ENCODE results near the gene ULK4. TPM values are rescaled to one million over a fixed set of nuclear protein-coding genes. Genes with fewer than 3 reads are reported as not detected.
A peak's percentile ranks its signal among the peaks of the same experiment; 100 is the strongest.
"Not testable (repeated sequence)": the region's sequence is repeated elsewhere in the genome, so short reads cannot be mapped to it uniquely, and the experiment has no call there.

ULK4 gene
- polyA plus RNA-seq, 12 donors = 1.2 to 2.7 (median 2.0) TPM; not detected in 2

DNA sequence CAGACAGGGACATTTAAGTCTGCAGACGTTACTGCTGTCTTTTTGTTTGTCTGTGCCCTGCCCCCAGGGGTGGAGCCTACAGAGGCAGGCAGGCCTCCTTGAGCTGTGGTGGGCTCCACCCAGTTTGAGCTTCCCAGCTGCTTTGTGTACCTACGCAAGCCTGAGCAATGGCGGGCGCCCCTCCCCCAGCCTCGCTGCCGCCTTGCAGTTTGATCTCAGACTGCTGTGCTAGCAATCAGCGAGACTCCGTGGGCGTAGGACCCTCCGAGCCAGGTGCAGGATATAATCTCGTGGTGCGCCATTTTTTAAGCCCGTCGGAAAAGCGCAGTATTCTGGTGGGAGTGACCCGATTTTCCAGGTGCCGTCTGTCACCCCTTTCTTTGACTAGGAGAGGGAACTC lies 314.2 kb downstream of the ULK4 start:
- DNase-seq = not testable (repeated sequence)

DNA sequence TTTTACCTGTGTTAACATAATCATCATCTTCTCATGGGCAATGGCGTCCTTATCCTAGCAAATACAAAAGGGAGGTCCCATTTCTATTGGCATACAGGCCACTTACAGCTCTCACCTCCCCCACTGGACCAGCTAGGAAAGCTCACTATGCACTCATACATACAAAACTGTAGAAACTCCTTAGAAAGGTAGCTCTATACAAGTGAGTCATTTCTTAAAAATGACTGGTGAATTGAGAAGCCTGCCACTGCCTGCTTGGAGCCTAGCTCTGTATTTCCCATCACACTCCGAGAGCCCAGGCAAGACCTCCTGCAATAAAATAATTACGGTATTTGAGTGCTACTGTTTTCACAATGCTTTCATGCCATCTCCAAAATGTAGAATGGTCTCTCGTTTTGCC lies 321.8 kb downstream of the ULK4 start:
- DNase-seq = no peak

- DNase-seq = no peak
Observed at GRCh38 chr3:41638381-41638780, 323.5 kb downstream of the ULK4 start.

DNA sequence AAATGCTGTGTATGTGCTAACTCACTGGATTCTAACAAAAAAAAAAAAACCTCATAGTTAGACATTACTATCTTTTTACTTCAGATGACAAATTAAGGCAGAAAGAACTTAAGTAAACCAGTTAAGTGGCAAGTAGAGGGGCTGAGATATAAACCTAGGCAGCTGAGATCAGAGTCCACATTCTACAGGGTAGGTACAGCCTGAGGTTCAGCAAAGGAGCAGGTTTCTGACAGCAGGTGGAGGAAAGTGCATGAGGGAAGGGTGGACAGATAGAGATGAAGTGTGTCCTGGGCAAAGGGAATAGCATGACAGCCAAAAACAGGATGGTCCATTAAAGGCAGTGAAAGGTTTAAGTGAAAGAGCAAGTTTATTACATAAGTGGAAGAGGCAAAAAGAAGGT lies 329.2 kb downstream of the ULK4 start:
- DNase-seq = no peak

DNA sequence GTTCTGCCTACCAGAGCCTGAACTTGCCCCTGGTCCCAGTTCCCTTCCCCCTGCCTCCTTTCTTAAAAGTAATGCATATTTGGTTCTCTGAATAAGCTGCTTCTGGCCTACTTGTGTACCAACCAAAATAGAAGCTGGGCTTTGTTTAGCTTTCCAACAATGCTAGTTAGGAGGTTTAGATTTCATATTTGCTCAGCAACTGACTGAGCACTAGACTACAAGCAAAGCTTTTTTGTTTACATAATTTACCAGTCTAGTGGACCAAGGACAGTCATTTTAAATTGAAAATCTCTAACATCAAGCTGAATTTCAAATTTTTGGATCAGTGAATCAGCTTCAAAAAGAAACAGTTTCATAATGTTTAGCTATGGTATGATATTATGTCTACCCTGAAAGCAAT lies 331.2 kb downstream of the ULK4 start:
- DNase-seq = no peak

DNA sequence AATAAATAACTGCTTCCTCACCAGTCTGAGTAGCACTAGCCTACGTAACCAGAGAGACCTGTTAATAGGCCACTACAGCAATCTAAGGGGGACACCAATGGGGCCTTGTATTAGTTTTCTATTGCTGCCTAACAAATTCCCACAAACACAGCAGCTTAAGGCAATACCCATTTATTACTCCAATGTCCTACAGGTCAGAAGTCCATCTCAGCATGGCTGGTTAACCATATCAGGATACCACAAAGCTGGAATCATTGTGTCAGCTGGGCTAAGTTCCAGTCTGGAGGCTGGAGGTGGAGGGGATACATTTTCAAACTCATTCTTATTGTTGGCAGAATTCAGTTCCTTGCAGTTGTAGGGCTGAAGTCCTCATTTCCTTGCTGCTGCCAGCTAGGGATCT lies 331.9 kb downstream of the ULK4 start:
- no peak for DNase-seq

DNA sequence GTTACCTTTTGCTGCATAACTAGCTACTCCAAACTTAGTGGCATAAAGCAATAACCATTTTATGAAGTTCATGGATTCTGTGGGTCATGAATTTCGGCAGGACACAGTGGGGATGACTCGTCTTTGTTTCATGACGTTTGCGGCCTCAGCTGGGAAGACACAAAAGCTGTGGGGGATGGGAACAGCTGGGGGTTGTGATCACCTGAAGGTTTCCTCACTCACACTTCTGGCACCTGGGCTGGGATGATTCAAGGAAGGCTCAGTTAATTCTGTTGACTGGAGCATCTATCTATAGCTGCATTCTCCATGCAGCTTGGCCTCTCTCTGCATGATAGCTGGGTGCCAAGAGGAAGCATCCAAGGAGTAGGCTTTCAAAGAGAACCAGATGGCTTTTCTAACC lies 332.8 kb downstream of the ULK4 start:
- DNase-seq = no peak

DNA sequence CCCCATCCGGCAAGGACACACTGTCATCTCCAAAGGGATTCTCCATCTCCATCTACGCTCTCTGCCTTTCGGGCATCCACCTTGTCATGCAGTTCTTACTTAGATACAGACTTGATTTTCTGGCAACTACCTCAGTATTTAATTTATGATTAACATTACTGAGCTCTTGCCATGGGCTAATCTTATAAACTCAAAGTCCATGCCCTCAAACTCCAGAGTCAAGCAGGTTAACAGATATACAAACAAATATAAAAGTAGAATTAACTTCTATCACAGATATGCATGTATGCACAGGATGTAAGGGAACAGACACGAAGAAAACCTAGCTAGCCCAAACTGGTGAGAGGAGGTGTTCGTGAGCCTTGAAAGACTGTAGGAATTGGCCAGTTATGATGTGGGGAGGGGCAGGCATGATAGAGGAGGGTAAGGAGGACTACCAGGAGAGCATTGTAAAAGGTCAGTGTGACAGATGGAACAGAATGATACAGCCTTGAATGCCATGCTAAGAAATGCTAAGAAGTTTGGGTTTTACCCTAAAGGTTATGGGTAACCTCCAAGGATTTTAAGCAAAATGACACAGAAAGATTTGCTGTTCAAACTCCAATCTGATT lies 334.3 kb downstream of the ULK4 start:
- no peak for DNase-seq

DNA sequence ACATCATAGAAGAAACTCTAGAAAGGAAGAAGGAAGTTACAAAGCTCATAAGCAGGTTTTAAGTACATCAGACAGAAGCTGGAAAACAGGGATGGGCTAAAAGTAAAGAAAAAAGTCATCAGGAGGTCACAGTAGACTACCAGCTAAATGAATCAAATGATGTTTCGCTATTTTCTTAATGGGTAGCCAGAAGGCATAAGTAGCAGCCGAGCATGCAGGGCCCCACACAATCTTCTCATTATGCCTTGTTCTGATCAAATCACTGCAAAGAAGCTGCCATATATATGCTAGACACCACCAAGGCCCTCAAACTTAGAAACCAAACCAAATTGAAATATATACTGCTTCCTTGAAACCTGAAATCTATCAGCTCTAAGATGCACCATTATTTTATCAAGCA lies 349.1 kb downstream of the ULK4 start:
- DNase-seq = no peak

- DNase-seq = no peak
Observed at GRCh38 chr3:41611008-41611407, 350.9 kb downstream of the ULK4 start.

DNA sequence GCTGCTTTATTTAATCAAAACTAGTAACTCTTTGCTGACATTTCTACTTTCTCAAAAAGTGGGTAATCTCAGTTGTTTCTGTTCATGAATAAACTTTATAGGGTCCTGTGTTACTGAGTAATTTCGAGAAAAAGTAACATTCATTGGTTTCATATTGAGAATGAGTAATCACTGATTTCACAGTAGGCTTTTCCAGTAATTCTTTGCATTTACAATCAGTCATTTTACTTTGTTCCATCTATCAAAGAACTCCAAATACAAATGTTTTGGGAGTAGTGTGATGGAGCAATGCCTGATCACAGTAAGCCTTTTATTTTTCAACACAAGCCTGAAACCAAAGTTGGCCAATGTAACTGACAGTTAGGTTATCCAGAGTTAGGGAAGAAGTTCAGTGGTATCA lies 353.6 kb downstream of the ULK4 start:
- DNase-seq = no peak

- DNase-seq = no peak
Observed at GRCh38 chr3:41603807-41604206, 358.1 kb downstream of the ULK4 start.

DNA sequence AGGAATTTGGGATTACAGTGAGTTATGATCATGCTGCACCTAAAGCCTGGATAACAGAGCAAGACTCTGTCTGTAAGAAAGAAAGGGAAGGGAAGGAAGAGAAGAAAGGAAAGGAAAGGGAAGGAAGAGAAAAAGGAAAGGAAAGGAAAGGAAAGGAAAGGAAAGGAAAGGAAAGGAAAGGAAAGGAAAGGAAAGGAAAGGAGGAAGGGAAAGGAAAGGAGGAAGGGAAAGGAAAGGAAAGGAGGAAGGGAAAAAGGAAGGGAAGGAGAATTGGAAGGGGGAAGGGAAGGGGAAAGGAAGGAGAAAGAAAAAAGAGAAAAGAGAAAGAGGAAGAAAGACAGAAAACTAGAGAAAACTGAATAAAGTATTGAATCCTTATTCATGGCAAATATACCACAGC lies 359.8 kb downstream of the ULK4 start:
- no peak for DNase-seq

DNA sequence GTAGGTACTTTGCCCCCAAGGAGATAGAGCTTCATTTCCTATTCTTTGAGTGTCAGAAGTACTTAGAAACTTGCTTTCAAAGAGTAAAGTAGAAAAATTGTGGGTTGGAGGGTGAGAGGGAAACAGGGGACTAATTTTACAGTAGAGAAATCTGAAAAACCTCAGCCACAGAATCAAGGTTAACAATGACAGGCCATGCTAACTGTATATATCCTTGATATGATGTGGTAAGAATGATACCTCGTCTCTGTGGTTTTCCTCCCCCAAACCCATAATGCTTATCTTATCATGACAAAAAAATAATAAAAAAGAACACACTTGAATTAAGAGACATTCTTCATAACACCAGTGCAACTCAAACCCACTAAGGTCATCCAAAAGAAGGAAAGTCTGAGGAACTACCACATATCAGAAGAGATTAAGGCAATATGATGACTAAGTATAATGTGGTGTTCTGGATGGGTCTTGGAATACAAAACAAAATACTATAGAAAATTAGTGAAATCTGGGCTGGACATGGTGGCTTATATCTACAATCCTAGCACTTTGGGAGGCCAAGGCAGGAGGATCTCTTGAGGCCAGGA lies 360.4 kb downstream of the ULK4 start:
- DNase-seq = no peak

DNA sequence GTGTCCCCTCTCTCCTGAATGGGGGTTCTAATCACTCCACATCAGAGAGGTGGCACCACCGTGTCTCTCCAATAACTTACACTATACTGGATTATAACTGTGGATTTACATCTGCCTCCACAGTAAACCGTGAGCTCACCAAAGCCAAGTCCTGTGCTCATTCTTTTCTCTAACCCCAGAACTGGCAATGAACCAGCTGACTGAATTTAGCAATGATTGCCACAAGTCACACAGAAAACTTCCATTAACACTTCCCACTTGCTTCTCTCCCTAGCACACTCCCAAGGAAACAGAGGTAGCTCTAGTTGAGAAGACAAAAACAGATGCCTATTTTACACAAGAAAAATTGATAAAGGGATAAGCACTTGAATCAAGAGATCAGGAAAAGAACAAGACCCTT lies 361.3 kb downstream of the ULK4 start:
- DNase-seq = no peak

- DNase-seq = no peak
Observed at GRCh38 chr3:41599127-41599484, 362.8 kb downstream of the ULK4 start.

GRCh38 chr3:41598402-41599126 lies 363.3 kb downstream of the ULK4 start:
- peak; percentile 8 for DNase-seq

DNA sequence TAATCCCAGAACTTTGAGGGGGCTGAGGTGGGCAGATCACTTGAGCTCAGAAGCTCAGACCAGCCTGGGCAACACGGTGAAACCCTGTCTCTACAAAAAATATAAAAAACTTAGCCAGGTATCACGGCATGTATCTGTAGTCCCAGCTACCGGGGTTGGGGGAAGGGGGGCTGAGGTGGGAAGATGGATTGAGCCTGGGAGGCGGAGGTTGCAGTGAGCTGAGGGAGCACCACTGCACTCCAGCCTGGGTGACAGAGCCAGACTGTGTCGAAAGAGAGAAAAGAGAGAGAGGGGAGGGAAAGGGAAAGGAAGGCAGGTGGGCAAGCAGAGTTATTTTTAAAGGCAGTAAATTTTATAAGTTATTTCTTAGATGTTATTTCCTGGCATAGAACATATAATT lies 368.1 kb downstream of the ULK4 start:
- no peak for DNase-seq

DNA sequence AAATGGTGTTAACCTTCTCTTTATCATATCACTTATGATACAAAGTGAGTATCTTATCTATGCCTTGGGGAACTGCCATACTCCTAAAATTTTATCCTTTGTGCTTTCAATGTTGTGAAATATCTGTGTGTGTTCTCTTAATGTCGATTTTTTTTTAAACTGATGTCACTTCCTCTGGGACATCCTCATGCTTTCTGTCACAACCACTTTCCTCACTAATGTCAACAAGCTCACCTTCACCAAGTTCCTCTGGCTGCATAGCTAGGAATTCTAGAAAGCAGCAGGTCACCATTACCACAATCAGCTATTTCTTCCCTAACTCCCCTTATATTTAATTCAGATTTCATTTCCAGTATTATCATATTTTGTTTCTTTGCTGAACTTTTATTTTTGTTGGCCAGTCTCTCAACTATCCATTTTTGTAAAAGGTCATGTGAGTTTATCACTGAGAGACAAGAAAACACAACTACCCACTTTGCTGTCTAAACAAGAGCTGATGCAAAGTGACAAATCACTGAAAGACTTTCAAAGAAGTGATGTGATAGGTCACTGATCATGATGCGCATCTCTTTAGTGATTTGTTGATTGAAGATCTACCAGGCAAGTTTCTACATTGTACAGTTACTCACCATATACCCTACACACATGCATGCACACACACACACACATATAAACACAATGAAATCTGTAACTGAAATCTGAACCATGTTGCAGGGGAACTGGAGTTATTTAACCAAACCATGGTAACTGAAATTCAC lies 369.0 kb downstream of the ULK4 start:
- no peak for DNase-seq

- no peak for DNase-seq
Observed at GRCh38 chr3:41583014-41583413, 378.9 kb downstream of the ULK4 start.

GRCh38 chr3:41581700-41582099 lies 380.2 kb downstream of the ULK4 start:
- no peak for DNase-seq

DNA sequence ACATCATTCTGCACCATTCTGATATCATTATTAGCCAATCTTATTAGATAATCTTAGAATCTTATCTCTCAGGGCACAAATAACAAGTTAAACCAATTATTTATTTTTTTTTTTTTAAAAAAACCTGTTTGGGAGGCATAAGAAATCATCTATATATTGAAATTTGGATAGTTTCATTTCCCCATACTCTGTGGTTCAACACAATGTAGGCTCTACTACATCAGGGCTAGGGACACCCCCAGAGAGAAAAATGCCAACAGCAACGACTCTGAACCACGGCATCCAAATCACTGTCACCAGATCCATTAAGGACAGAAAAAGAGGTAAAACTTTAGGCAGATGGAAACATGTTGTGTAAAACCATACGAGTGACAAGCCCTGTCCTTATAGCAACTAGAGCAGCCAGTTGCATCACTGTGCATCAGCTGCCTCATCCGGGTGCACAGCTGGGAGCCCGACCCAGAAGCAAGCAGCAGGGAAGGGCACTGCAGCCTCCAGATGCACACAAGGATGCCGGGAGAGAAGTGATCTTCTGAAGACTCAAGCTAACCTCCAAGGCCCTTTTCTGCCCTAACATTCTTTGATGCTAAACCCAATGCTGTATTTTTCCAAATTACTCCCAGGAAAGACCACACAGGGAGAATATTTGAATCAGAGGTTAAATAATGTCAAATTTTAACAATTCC lies 381.5 kb downstream of the ULK4 start:
- no peak for DNase-seq
